ENCODE results near the gene OR2S2.
A peak's percentile ranks its signal among the peaks of the same experiment; 100 is the strongest.
"Not testable (repeated sequence)": the region's sequence is repeated elsewhere in the genome, so short reads cannot be mapped to it uniquely, and the experiment has no call there.

Gene OR2S2

GRCh38 chr9:35930989-35931388, 27.0 kb downstream of the OR2S2 start:
- DNase-seq = no peak

GRCh38 chr9:35930521-35930920, 27.4 kb downstream of the OR2S2 start:
- no peak for DNase-seq

- no peak for DNase-seq
Observed at GRCh38 chr9:35929453-35929718, 28.6 kb downstream of the OR2S2 start.

- no peak for DNase-seq
Observed at GRCh38 chr9:35928591-35929452, 29.1 kb downstream of the OR2S2 start.

- DNase-seq = no peak
Observed at GRCh38 chr9:35923927-35924763, 33.8 kb downstream of the OR2S2 start.

- no peak for DNase-seq
Observed at GRCh38 chr9:35923598-35923926, 34.4 kb downstream of the OR2S2 start.

- no peak for DNase-seq
Observed at GRCh38 chr9:35920051-35920620, 37.8 kb downstream of the OR2S2 start.

GRCh38 chr9:35919212-35920008, 38.5 kb downstream of the OR2S2 start:
- DNase-seq = no peak

- DNase-seq = no peak
Observed at GRCh38 chr9:35918780-35919179, 39.2 kb downstream of the OR2S2 start.

- no peak for DNase-seq
Observed at GRCh38 chr9:35917261-35917660, 40.7 kb downstream of the OR2S2 start.

GRCh38 chr9:35915681-35916294, 42.2 kb downstream of the OR2S2 start:
- no peak for DNase-seq

GRCh38 chr9:35914301-35914807, 43.6 kb downstream of the OR2S2 start:
- DNase-seq = no peak

- DNase-seq = not testable (repeated sequence)
Observed at GRCh38 chr9:35913429-35913828, 44.5 kb downstream of the OR2S2 start.

- no peak for DNase-seq
Observed at GRCh38 chr9:35912791-35913400, 45.1 kb downstream of the OR2S2 start.

- DNase-seq = no peak
Observed at GRCh38 chr9:35911690-35912089, 46.3 kb downstream of the OR2S2 start.

GRCh38 chr9:35910613-35911359, 47.2 kb downstream of the OR2S2 start:
- peak; percentile 19 for DNase-seq

- no peak for DNase-seq
Observed at GRCh38 chr9:35909687-35910612, 48.0 kb downstream of the OR2S2 start.

GRCh38 chr9:35909274-35909673, 48.7 kb downstream of the OR2S2 start, which contains the start of gene SPAAR:
SPAAR (plus strand) TSS chr9:35909490; CDS start chr9:35910464, 974 bp downstream.
- DNase-seq = no peak

GRCh38 chr9:35908504-35909125, 49.3 kb downstream of the OR2S2 start:
- DNase-seq = no peak

All from NCI-H1105 treated with DMSO at 0.1 percent for 48 hours (cell line).